K562 (cell line): ENCODE results near the gene ZNF629. TPM values are rescaled to one million over a fixed set of nuclear protein-coding genes. Genes with fewer than 3 reads are reported as not detected.

ENCODE experiments used
- FUS ChIP-seq: fragments of 200-400 bp; formaldehyde crosslinking; optimal IDR thresholded peaks from 2 replicates; pipeline ENCODE3; 2017; ENCODE audit warnings: low read depth, low read length
- IRF1 ChIP-seq: sonication (generic); formaldehyde crosslinking; IDR thresholded peaks from 2 replicates; pipeline ENCODE4 v1.8.0; 2022; ENCODE audit warnings: missing genetic modification reagents, mild to moderate bottlenecking, borderline replicate concordance
- PHF20 ChIP-seq: fragments of 450-650 bp; IDR thresholded peaks from 2 replicates; pipeline ENCODE4 v1.6.1; 2018; ENCODE audit not compliant: partially characterized antibody
- POLR2G ChIP-seq: fragments of 200-400 bp; formaldehyde crosslinking; IDR thresholded peaks from 2 replicates; pipeline ENCODE4 v1.6.1; 2017; ENCODE audit warnings: low read depth, mild to moderate bottlenecking, antibody characterized with exemption, low read length, moderate library complexity
- RB1 ChIP-seq: fragments of 450-650 bp; IDR thresholded peaks from 2 replicates; pipeline ENCODE4 v1.6.1; 2017; ENCODE audit warnings: low read depth, mild to moderate bottlenecking
- RBFOX2 ChIP-seq: fragments of 200-400 bp; formaldehyde crosslinking; IDR thresholded peaks from 2 replicates; pipeline ENCODE4 v1.6.1; 2017; ENCODE audit warnings: low read depth, mild to moderate bottlenecking, low read length, moderate library complexity
- REST ChIP-seq, 2 experiments: fragments of 450-650 bp; formaldehyde crosslinking in 1 of 2; IDR thresholded peaks; 2 replicates each; pipeline versions ENCODE4 v1.4.0 to v1.6.1; 2014 to 2020; ENCODE audit warnings: mild to moderate bottlenecking in 2 of 2, borderline replicate concordance in 1 of 2, low read depth in 1 of 2
- SIN3B ChIP-seq: fragments of 450-650 bp; IDR thresholded peaks from 2 replicates; pipeline ENCODE4 v1.6.1; 2017; ENCODE audit warnings: low read depth, mild to moderate bottlenecking, moderate library complexity
- TRIM25 ChIP-seq: fragments of 450-650 bp; IDR thresholded peaks from 2 replicates; pipeline ENCODE4 v1.7.0; 2016; ENCODE audit warnings: borderline replicate concordance
- ZC3H8 ChIP-seq: fragments of 450-650 bp; IDR thresholded peaks from 2 replicates; pipeline ENCODE4 v1.6.1; 2017
- ZNF408 ChIP-seq: fragments of 250-450 bp; sonication (Bioruptor Pico); IDR thresholded peaks from 2 replicates; pipeline ENCODE4 v1.4.0; 2020; ENCODE audit warnings: low read depth, mild to moderate bottlenecking, moderate library complexity
- ZNF592 ChIP-seq: fragments of 450-650 bp; IDR thresholded peaks from 2 replicates; pipeline ENCODE4 v1.6.1; 2017; ENCODE audit warnings: antibody characterized with exemption, mild to moderate bottlenecking
- polyA plus RNA-seq, 8 experiments: library from polyadenylated mRNA; depleted of rRNA in 4 of 8; stranded (reverse) in 5 of 8; unstranded in 3 of 8; fragments of >200 nt; fragmentation: Nextera tagmentation in 2 of 8; fragmentation: Illumina TruSeq in 1 of 8; extraction: Ambion mirVana in 2 of 8; extraction: Trizol in 1 of 8; gene quantifications; 2 replicates each; pipeline versions ENCODE4 v1.2.1 to v1.2.3, GENCODE V29; 2011 to 2014; ENCODE audit warnings: inconsistent platforms in 1 of 8, missing spikeins in 1 of 8
- total RNA-seq, 7 experiments: library from RNA; depleted of rRNA in 6 of 7; stranded (reverse); fragments of >200 nt in 6 of 7; fragmentation: Illumina TruSeq in 2 of 7; extraction: Trizol in 2 of 7; gene quantifications; 2 replicates each; pipeline versions ENCODE4 v1.2.1 to v1.2.3, GENCODE V29; 2011 to 2021; ENCODE audit warnings: low replicate concordance in 1 of 7

The ZNF629 gene
- total and polyA plus RNA-seq, 9 of the 15 experiments (the other 6 are each of a cell fraction or from before 2014, with no cell fraction given): 0.44 to 18.8 (median 7.4) TPM

- TF ChIP-seq REST (IDR thresholded peaks at IDR 0.05; ENCODE audit: borderline replicate concordance) (no peak), REST (CRISPR knock-in tag; IDR thresholded peaks at IDR 0.05; ENCODE audit: low read depth) (no peak; the same call in 1 of the 2 replicates), IRF1 (CRISPR knock-in tag) (no peak), ZNF592 (no peak), TRIM25 (no peak), ZC3H8 (no peak), RBFOX2 (peak; percentile 80), FUS (no peak), POLR2G (peak; percentile 77), ZNF408 (CRISPR knock-in tag) (no peak), RB1 (peak; percentile 41; the same call in 1 of the 2 replicates), SIN3B (peak; percentile 45; the same call in 1 of the 2 replicates), PHF20 (peak; percentile 78)
Measured at GRCh38 chr16:30786936-30787612, at the start of gene ZNF629 (continued).
